Astrocyte of the cerebellum (primary cell): Measurements from ENCODE around the gene TXK.

ENCODE experiments used
- DNase-seq: peaks from one replicate; pipeline ENCODE4 v3.0.0-alpha.2; 2011; ENCODE audit warnings: low read depth
- H3K4me3 ChIP-seq: 2 replicates; pipeline ENCODE4 v1.5.1; 2011; ENCODE audit warnings: mild to moderate bottlenecking, low read depth, low read length, moderate library complexity
- in situ Hi-C: cut with HindIII; loops from 2 replicates; pipeline ENCODE4 v1.10.0; 2017; ENCODE audit warnings: low sequenced_read_pairs
- TF ChIP-seq, protein P1 (sequence below): IDR thresholded peaks from 2 replicates; pipeline ENCODE4 v1.5.1; 2012; ENCODE audit warnings: low read length, low read depth, moderate library complexity, mild to moderate bottlenecking; ENCODE audit errors: missing control alignments

TXK gene

GRCh38 chr4:48121180-48121579 is 12.9 kb downstream of the TXK start:
- TF ChIP-seq, protein P1, sequence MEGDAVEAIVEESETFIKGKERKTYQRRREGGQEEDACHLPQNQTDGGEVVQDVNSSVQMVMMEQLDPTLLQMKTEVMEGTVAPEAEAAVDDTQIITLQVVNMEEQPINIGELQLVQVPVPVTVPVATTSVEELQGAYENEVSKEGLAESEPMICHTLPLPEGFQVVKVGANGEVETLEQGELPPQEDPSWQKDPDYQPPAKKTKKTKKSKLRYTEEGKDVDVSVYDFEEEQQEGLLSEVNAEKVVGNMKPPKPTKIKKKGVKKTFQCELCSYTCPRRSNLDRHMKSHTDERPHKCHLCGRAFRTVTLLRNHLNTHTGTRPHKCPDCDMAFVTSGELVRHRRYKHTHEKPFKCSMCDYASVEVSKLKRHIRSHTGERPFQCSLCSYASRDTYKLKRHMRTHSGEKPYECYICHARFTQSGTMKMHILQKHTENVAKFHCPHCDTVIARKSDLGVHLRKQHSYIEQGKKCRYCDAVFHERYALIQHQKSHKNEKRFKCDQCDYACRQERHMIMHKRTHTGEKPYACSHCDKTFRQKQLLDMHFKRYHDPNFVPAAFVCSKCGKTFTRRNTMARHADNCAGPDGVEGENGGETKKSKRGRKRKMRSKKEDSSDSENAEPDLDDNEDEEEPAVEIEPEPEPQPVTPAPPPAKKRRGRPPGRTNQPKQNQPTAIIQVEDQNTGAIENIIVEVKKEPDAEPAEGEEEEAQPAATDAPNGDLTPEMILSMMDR, result no peak
- no peak overlapping the region for H3K4me3 ChIP-seq
- DNase-seq, result no peak
- in situ Hi-C loops, result loop anchor here (5.0 kb wide), 1 partner anchor 94 kb away; no protein-coding TSS in a partner anchor

DNA sequence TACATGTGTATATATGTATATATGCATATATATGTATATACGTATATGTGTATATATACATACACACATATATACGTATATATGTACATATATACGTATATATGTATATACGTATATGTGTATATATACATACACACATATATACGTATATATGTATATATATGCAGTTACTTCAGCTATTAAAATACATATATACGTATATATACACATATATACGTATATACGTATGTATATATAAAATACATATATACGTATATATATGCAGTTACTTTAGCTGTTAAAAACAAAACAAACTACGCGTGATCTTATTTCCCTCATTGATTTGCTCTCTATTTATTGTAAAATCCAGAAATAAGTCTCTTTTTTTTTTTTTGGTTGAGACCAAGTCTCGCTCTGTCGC is 13.9 kb downstream of the TXK start:
- H3K4me3 ChIP-seq, result no peak overlapping the region
- TF ChIP-seq, protein P1, result no peak

DNA sequence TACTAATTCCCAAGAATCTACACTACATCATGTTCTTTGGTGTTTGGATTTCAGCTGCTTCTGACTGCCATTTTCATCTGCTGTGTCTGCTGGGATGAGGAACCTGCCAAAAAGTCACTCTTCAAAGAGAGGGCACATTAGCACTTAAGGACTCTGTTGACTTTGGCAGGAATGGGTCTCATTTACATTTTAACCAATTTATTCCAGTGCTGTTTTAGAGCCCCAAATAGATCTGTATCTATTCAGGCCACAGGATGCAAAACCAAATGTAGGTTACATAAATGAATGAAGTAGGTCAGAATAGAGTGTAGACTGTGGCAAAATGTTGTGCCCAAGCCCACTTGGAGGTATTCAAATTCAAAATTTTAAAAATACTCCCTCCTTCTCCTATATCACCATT is 14.4 kb downstream of the TXK start:
- no peak overlapping the region for H3K4me3 ChIP-seq
- TF ChIP-seq, protein P1, result no peak
- no peak for DNase-seq
- in situ Hi-C loops, result loop anchor here (5.0 kb wide), 1 partner anchor 92 kb away; no protein-coding TSS in a partner anchor

More for the DNA sequence above, 13.9 kb downstream of the TXK start:
- no peak for DNase-seq
- in situ Hi-C loops, result loop anchor here (5.0 kb wide), 1 partner anchor 93 kb away; no protein-coding TSS in a partner anchor

GRCh38 chr4:48118081-48118480 is 16.0 kb downstream of the TXK start:
- in situ Hi-C loops, result no loop called here
- TF ChIP-seq, protein P1, result no peak
- H3K4me3 ChIP-seq, result no peak overlapping the region
- DNase-seq, result no peak

DNA sequence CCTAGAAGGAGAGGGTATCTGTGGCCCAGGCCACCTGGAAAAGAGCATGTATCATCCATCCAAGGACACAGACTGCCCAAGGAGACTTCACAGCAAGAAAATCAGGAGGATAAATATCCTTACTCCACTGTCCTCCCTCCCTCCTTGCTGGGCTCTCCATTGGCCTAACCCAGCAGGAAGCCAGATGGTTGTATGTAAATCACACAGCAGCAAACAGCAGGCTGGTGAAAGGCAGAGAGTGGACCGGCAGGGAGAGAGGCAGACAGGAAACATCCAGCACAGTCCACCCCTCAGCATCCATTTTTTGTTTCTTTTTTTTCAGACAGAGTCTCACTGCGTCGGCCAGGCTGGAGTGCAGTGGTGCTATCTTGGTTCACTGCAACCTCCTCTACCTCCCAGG is 17.5 kb downstream of the TXK start:
- no peak for DNase-seq
- in situ Hi-C loops, result no loop called here
- no peak overlapping the region for H3K4me3 ChIP-seq
- TF ChIP-seq, protein P1, result no peak

GRCh38 chr4:48114412-48114811 is 19.6 kb downstream of the TXK start:
- H3K4me3 ChIP-seq, result no peak overlapping the region
- no peak for DNase-seq
- in situ Hi-C loops, result no loop called here
- TF ChIP-seq, protein P1, result no peak
